GM23338 (cell line): Measurements from ENCODE around the gene SYT7. TPM values are rescaled to one million over a fixed set of nuclear protein-coding genes. Genes with fewer than 3 reads are reported as not detected.

Source experiments
- ATAC-seq: fragments of 200-7000 bp; cut with Tn5 transposase; 3 replicates; pipeline ENCODE4 v1.9.1; 2020
- DNase-seq: peaks from one replicate; pipeline ENCODE4 v3.0.0-alpha.2; 2015; ENCODE audit warnings: low spot score
- H2AFZ ChIP-seq: fragments of 200-600 bp; sonication (generic); 2 replicates; pipeline ENCODE4 v1.8.0; 2016; ENCODE audit warnings: antibody characterized with exemption, mild to moderate bottlenecking, moderate library complexity
- H3F3A ChIP-seq: fragments of 200-600 bp; sonication (generic); replicated peaks from 2 replicates; pipeline ENCODE4 v1.8.0; 2017; ENCODE audit warnings: antibody characterized with exemption, mixed run types, low read depth
- H3K27ac ChIP-seq: fragments of 200-600 bp; sonication (generic); 2 replicates; pipeline ENCODE4 v1.6.1; 2016; ENCODE audit warnings: low read depth
- H3K27me3 ChIP-seq: fragments of 200-600 bp; sonication (generic); 2 replicates; pipeline ENCODE4 v1.8.0; 2016; ENCODE audit warnings: mild to moderate bottlenecking, mixed run types, moderate library complexity; ENCODE audit not compliant: insufficient read depth
- H3K36me3 ChIP-seq: fragments of 200-600 bp; sonication (generic); 2 replicates; pipeline ENCODE4 v1.8.0; 2016; ENCODE audit warnings: mild to moderate bottlenecking; ENCODE audit not compliant: insufficient read depth
- H3K4me1 ChIP-seq: fragments of 200-600 bp; sonication (generic); 2 replicates; pipeline ENCODE4 v1.8.0; 2016; ENCODE audit warnings: mild to moderate bottlenecking, moderate library complexity; ENCODE audit not compliant: insufficient read depth
- H3K4me2 ChIP-seq: fragments of 200-600 bp; sonication (generic); 2 replicates; pipeline ENCODE4 v1.7.1; 2017; ENCODE audit warnings: mixed run types
- H3K4me3 ChIP-seq: fragments of 200-600 bp; sonication (generic); 2 replicates; pipeline ENCODE4 v1.6.1; 2016; ENCODE audit warnings: mixed run types
- H3K79me2 ChIP-seq: fragments of 200-600 bp; sonication (generic); replicated peaks from 2 replicates; pipeline ENCODE4 v1.8.0; 2017; ENCODE audit warnings: mild to moderate bottlenecking; ENCODE audit not compliant: insufficient read depth
- H3K9me2 ChIP-seq: fragments of 200-600 bp; sonication (generic); 2 replicates; pipeline ENCODE4 v1.8.0; 2017; ENCODE audit not compliant: insufficient read depth
- H4K20me1 ChIP-seq: fragments of 200-600 bp; sonication (generic); replicated peaks from 2 replicates; pipeline ENCODE4 v1.8.0; 2017; ENCODE audit warnings: mild to moderate bottlenecking; ENCODE audit not compliant: insufficient read depth
- H3K27ac Mint-ChIP-seq: 2 replicates; pipeline ENCODE4 v1.8.0; 2020; ENCODE audit warnings: inconsistent platforms, mild to moderate bottlenecking, moderate library complexity, mixed read lengths
- H3K27me3 Mint-ChIP-seq: 3 replicates; pipeline ENCODE4 v1.8.0; 2022; ENCODE audit warnings: low read depth, mild to moderate bottlenecking, moderate library complexity, mixed read lengths, inconsistent platforms; ENCODE audit not compliant: insufficient read depth, poor library complexity
- H3K36me3 Mint-ChIP-seq: 3 replicates; pipeline ENCODE4 v1.8.0; 2021; ENCODE audit warnings: low read depth, mild to moderate bottlenecking, inconsistent platforms, moderate library complexity, mixed read lengths
- H3K4me1 Mint-ChIP-seq: 3 replicates; pipeline ENCODE4 v1.8.0; 2020; ENCODE audit warnings: mild to moderate bottlenecking, inconsistent platforms, mixed read lengths
- H3K4me3 Mint-ChIP-seq: 3 replicates; pipeline ENCODE4 v1.8.0; 2021; ENCODE audit warnings: moderate library complexity, mild to moderate bottlenecking, inconsistent platforms, mixed read lengths
- H3K9me3 Mint-ChIP-seq: 3 replicates; pipeline ENCODE4 v1.8.0; 2020; ENCODE audit warnings: moderate library complexity, mild to moderate bottlenecking, inconsistent platforms, mixed read lengths
- CREB1 ChIP-seq: fragments of 250-450 bp; sonication (Bioruptor Pico); IDR thresholded peaks from 2 replicates; pipeline ENCODE4 v1.5.0; 2020; ENCODE audit warnings: low read depth, mild to moderate bottlenecking, moderate library complexity
- CTCF ChIP-seq, 2 experiments: fragments of 200-600 bp in 1 of 2; sonication (generic) in 1 of 2; conservative IDR thresholded peaks; 2 replicates each; pipeline versions ENCODE4 v1.5.1 to v1.6.1; 2016 to 2017; ENCODE audit warnings: antibody characterized with exemption in 2 of 2, low read depth in 2 of 2, mild to moderate bottlenecking in 2 of 2, moderate library complexity in 1 of 2
- EZH2 ChIP-seq: fragments of 200-600 bp; sonication (generic); IDR thresholded peaks from one replicate; pipeline ENCODE4 v1.8.0; 2017; ENCODE audit warnings: antibody characterized with exemption, mild to moderate bottlenecking, low read depth; ENCODE audit not compliant: unreplicated experiment
- EZH2phosphoT487 ChIP-seq: fragments of 200-600 bp; sonication (generic); IDR thresholded peaks from one replicate; pipeline ENCODE4 v1.8.1; 2018; ENCODE audit warnings: antibody characterized with exemption; ENCODE audit not compliant: unreplicated experiment
- JUNB ChIP-seq: IDR thresholded peaks from one replicate; pipeline ENCODE4 v1.6.1; 2016; ENCODE audit warnings: antibody characterized with exemption; ENCODE audit not compliant: unreplicated experiment
- NANOG ChIP-seq: IDR thresholded peaks from 2 replicates; pipeline ENCODE4 v1.6.1; 2016; ENCODE audit warnings: antibody characterized with exemption, borderline replicate concordance
- POLR2AphosphoS5 ChIP-seq: IDR thresholded peaks from 2 replicates; pipeline ENCODE4 v1.6.1; 2016; ENCODE audit warnings: antibody characterized with exemption, low read depth
- REST ChIP-seq: IDR thresholded peaks from one replicate; pipeline ENCODE4 v1.6.1; 2018; ENCODE audit warnings: antibody characterized with exemption; ENCODE audit not compliant: unreplicated experiment
- STAT1 ChIP-seq: IDR thresholded peaks from one replicate; pipeline ENCODE4 v1.6.1; 2016; ENCODE audit warnings: antibody characterized with exemption; ENCODE audit not compliant: unreplicated experiment
- ZNF114 ChIP-seq: fragments of 250-450 bp; sonication (Bioruptor Pico); IDR thresholded peaks from 2 replicates; pipeline ENCODE4 v1.5.0; 2020; ENCODE audit warnings: mild to moderate bottlenecking, moderate library complexity
- ZNF331 ChIP-seq: fragments of 250-450 bp; sonication (Bioruptor Pico); IDR thresholded peaks from 2 replicates; pipeline ENCODE4 v1.5.0; 2020; ENCODE audit warnings: low read depth, mild to moderate bottlenecking, moderate library complexity
- ZNF462 ChIP-seq: fragments of 250-450 bp; sonication (Bioruptor Pico); IDR thresholded peaks from 2 replicates; pipeline ENCODE4 v1.5.0; 2020; ENCODE audit warnings: mild to moderate bottlenecking, moderate library complexity
- polyA plus RNA-seq: library from polyadenylated mRNA; unstranded; fragments of >200 nt; fragmentation: Nextera tagmentation; extraction: Ambion mirVana; gene quantifications from 2 replicates; pipeline ENCODE4 v1.2.1, GENCODE V29; 2016
- total RNA-seq: library from RNA; depleted of rRNA; stranded (reverse); fragments of >200 nt; shearing (Covaris generic); gene quantifications from 2 replicates; pipeline ENCODE4 v1.2.3, GENCODE V29; 2014
- TF ChIP-seq, protein P1 (sequence below): IDR thresholded peaks from 2 replicates; pipeline ENCODE4 v1.6.1; 2016; ENCODE audit warnings: antibody characterized with exemption

Gene SYT7
- total and polyA plus RNA-seq, 2 experiments from 2014 or later, result 1.6 to 10.3 TPM

DNA sequence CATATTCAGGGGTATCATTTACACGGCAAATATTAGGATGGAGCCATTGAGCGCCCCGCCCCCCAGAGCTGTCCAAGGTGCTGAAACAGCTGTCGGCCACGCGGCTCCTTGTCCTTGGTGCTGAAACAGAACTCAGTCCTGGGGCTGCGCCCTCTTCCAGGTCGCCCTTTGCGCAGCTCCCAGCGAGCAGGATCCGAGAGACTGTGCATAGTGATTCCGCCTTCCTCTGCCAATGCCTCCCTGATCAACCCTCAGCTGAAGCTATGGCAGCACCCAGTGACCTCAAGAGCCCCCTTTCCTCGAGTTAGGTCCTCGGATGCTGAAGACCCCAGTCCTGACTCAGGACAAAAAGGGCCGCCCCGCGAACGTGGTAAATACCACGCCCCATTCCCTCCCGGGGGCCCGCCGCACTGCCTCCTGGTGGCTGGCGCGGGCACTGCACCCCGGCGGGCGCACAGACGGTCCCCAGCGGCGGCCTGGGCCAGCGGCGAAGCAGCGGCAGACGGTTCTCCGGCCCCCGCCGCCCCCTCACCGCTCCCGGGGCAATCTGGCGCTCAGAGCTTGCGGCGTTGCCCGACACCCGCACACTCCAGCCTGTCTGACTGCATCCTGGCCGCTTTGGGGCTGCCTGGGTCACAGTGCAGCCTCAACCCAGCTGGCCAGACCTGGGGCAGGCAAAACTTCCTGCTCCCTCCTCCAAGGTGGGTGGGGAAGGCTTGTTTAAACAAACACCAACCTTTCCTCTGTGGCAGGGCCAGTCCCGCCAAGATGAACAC is 13.4 kb downstream of the SYT7 start:
- no peak overlapping the region for H3K27ac Mint-ChIP-seq
- H3K79me2 ChIP-seq, result no peaks in the 10 kb centered on the region
- peaks cover 19% of the 10 kb centered on the region for H3K27me3 Mint-ChIP-seq
- H3K4me1 ChIP-seq, result peaks cover 9% of the 10 kb centered on the region; the same call in 1 of the 2 replicates
- H3K27ac ChIP-seq, result no peak overlapping the region
- peaks cover 8% of the 10 kb centered on the region; the same call in 1 of the 2 replicates for H4K20me1 ChIP-seq
- DNase-seq (peak; percentile 92), ATAC-seq (peak; percentile 89)
- no peaks in the 10 kb centered on the region for H3K36me3 Mint-ChIP-seq
- no peaks in the 10 kb centered on the region for H3K9me2 ChIP-seq
- H3K4me2 ChIP-seq, result peak overlapping the region; percentile 88
- H3K4me3 Mint-ChIP-seq, result peak overlapping the region; percentile 68
- H3K4me3 ChIP-seq, result peak overlapping the region; percentile 59
- TF ChIP-seq CREB1 (peak; percentile 70; the same call in 1 of the 2 replicates), ZNF114 (CRISPR knock-in tag) (peak; percentile 97; the same call in 1 of the 2 replicates), NANOG (no peak), POLR2AphosphoS5 (no peak), ZNF462 (CRISPR knock-in tag) (no peak), EZH2 (no peak), REST (peak; percentile 99), STAT1 (no peak), ZNF331 (CRISPR knock-in tag) (peak; percentile 33; the same call in 1 of the 2 replicates), CTCF (conservative IDR thresholded peaks at IDR 0.05; ENCODE audit: low read depth in 2 of 2) (peak; percentile 83), EZH2phosphoT487 (no peak), JUNB (no peak)
- TF ChIP-seq, protein P1, sequence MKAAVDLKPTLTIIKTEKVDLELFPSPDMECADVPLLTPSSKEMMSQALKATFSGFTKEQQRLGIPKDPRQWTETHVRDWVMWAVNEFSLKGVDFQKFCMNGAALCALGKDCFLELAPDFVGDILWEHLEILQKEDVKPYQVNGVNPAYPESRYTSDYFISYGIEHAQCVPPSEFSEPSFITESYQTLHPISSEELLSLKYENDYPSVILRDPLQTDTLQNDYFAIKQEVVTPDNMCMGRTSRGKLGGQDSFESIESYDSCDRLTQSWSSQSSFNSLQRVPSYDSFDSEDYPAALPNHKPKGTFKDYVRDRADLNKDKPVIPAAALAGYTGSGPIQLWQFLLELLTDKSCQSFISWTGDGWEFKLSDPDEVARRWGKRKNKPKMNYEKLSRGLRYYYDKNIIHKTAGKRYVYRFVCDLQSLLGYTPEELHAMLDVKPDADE, result peak; percentile 54
- peak overlapping the region; percentile 88 for H2AFZ ChIP-seq
- H3K9me3 Mint-ChIP-seq, result no peaks in the 10 kb centered on the region
- H3K4me1 Mint-ChIP-seq, result peaks cover 28% of the 10 kb centered on the region
- H3K27me3 ChIP-seq, result peaks cover 10% of the 10 kb centered on the region
- H3F3A ChIP-seq, result no peaks in the 10 kb centered on the region
- no peaks in the 10 kb centered on the region for H3K36me3 ChIP-seq
